SK-N-MC (cell line): ENCODE results near the gene NFXL1.

Source experiments
- EZH2 ChIP-seq: fragments of 200-600 bp; sonication (generic); IDR thresholded peaks from one replicate; pipeline ENCODE4 v1.6.1; 2017; ENCODE audit warnings: antibody characterized with exemption
- FOXP2 ChIP-seq: optimal IDR thresholded peaks from 2 replicates; pipeline ENCODE3; 2011; ENCODE audit warnings: mild to moderate bottlenecking, moderate library complexity; ENCODE audit not compliant: insufficient read depth; ENCODE audit errors: extremely low read length, control extremely low read depth
- POLR2AphosphoS5 ChIP-seq: IDR thresholded peaks from 2 replicates; pipeline ENCODE4 v1.6.1; 2012; ENCODE audit warnings: mild to moderate bottlenecking, low read depth, low read length, borderline replicate concordance

DNA sequence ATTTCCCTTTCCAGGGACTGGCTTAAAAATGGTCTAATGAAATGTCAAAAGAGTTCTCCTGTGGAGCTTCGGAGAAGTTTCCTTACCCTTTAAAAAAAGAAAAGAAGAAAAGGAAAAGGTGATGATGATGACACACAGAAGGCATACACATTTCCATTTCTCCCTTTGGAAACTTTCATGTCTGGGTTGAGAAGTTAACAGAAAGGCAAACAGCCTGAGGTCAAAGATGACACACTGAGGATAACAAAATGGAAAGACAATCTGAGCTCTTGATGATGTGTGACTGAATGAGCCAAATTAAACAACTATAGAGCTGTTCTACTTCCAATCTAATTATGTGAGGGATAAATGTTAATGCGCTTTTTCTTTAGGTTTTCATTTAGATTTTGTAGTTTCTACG, 32.2 kb downstream of the NFXL1 start:
- TF ChIP-seq EZH2: no peak
- no peak for TF ChIP-seq POLR2AphosphoS5
- TF ChIP-seq FOXP2: no peak
